ENCODE results near the gene IRAK3.

The IRAK3 gene

GRCh38 chr12:66143868-66144267 is 45.1 kb upstream of the IRAK3 start:
- H3K4me2 ChIP-seq (ENCODE audit: low read length): no peak overlapping the region
- no peak overlapping the region for H2AFZ ChIP-seq
- no peaks in the 10 kb centered on the region for H3K79me2 ChIP-seq
- no peaks in the 10 kb centered on the region for H3K9me3 ChIP-seq (ENCODE audit: control insufficient read depth, low read length)
- H3K36me3 ChIP-seq (ENCODE audit: control insufficient read depth, insufficient read depth, low read length): no peaks in the 10 kb centered on the region
- no peak overlapping the region for H3K9ac ChIP-seq
- H3K4me1 ChIP-seq: no peaks in the 10 kb centered on the region
- no peak overlapping the region for H3K27ac ChIP-seq
- no peaks in the 10 kb centered on the region for H3K27me3 ChIP-seq (ENCODE audit: control insufficient read depth, insufficient read depth, low read length)
- TF ChIP-seq, protein P1, sequence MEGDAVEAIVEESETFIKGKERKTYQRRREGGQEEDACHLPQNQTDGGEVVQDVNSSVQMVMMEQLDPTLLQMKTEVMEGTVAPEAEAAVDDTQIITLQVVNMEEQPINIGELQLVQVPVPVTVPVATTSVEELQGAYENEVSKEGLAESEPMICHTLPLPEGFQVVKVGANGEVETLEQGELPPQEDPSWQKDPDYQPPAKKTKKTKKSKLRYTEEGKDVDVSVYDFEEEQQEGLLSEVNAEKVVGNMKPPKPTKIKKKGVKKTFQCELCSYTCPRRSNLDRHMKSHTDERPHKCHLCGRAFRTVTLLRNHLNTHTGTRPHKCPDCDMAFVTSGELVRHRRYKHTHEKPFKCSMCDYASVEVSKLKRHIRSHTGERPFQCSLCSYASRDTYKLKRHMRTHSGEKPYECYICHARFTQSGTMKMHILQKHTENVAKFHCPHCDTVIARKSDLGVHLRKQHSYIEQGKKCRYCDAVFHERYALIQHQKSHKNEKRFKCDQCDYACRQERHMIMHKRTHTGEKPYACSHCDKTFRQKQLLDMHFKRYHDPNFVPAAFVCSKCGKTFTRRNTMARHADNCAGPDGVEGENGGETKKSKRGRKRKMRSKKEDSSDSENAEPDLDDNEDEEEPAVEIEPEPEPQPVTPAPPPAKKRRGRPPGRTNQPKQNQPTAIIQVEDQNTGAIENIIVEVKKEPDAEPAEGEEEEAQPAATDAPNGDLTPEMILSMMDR (IDR thresholded peaks at IDR 0.05): no peak
- no peak overlapping the region for H3K4me3 ChIP-seq (ENCODE audit: low read depth, low read length)

DNA sequence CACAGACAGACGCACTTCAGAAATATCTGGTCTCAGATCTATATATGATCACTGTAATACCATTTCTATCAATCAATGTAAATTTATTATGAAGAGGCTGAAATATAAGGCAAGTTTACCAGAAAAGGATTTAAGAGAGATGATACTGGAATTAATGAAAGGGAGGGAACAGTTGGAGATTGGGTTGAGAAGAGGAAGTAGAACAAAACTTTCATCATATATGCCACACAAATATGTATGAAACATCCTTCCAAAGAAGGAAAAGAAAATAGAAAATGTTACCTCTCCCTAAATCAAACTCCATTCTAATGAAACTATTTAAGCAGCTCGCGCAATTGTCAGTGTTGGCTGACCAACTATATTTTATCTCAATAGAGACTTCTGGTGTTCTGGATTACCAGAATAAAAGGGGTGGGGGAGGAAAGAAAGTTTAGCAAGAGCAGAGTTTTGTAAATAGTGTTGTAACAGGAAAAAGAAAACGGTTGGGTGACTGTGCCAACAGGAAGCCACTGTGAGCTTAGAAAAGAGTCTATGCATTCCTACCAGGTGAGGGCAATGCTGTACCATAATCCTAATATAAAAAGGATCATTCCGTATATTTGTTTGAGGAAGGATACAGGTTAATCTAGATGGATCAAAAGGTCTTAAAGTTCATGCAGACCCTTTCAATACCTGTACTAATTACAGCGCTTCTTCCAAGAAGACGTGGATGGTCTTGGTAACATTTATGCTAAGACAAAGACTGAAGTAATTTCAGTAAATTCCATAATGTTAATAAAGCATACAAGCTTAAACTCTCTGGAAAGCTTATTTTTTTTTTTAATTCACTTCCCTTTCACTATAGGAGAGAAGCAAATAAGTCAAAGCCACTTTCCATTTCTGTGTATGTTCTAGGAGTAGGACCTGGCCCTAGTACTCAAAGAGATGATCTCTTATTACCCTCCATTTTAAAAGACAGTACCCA is 43.9 kb upstream of the IRAK3 start:
- no peak overlapping the region for H3K4me3 ChIP-seq (ENCODE audit: low read depth, low read length)
- no peak overlapping the region for H3K4me2 ChIP-seq (ENCODE audit: low read length)
- H3K36me3 ChIP-seq (ENCODE audit: control insufficient read depth, insufficient read depth, low read length): no peaks in the 10 kb centered on the region
- TF ChIP-seq, protein P1 (IDR thresholded peaks at IDR 0.05): peak; percentile 32
- H3K9me3 ChIP-seq (ENCODE audit: control insufficient read depth, low read length): no peaks in the 10 kb centered on the region
- H3K27ac ChIP-seq: peak overlapping the region; percentile 24
- H3K4me1 ChIP-seq: no peaks in the 10 kb centered on the region
- H2AFZ ChIP-seq: no peak overlapping the region
- no peaks in the 10 kb centered on the region for H3K79me2 ChIP-seq
- no peak overlapping the region for H3K9ac ChIP-seq
- no peaks in the 10 kb centered on the region for H3K27me3 ChIP-seq (ENCODE audit: control insufficient read depth, insufficient read depth, low read length)

DNA sequence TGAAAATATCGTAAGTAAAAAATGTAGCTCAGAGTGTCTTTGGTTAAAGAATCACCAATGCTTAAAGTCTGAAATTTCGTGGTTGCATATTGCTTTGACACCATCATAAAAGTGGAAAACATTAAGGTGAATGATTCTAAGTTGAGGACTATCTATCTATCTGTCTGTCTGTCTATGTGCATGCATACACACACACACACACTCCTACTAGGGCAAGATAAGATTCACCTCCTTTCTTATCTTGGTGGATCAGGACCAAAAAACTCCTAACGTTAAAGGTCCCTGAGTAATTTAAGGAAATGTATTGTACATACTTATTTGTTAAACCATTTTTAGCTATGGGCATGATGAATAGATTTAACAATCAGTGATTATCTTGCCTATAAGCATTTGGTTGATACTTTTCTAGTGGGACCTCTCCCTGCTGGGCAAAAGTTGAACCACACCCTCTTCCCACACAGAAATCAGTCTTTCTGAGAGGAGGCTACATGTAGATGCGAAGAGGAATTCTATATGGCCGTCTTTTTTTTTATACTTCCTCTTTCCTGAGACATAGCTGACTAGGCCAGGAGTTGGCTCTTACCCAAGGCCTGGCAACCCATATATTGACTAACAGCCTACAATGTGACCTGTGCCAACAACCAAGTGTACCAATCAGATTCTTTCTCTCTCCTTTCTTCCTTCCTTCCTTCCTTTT is 39.2 kb upstream of the IRAK3 start:
- H3K27me3 ChIP-seq (ENCODE audit: control insufficient read depth, insufficient read depth, low read length): no peaks in the 10 kb centered on the region
- H2AFZ ChIP-seq: no peak overlapping the region
- H3K79me2 ChIP-seq: no peaks in the 10 kb centered on the region
- no peak overlapping the region for H3K4me3 ChIP-seq (ENCODE audit: low read depth, low read length)
- H3K4me1 ChIP-seq: no peaks in the 10 kb centered on the region
- no peak overlapping the region for H3K9ac ChIP-seq
- H3K36me3 ChIP-seq (ENCODE audit: control insufficient read depth, insufficient read depth, low read length): no peaks in the 10 kb centered on the region
- H3K27ac ChIP-seq: no peak overlapping the region
- TF ChIP-seq, protein P1 (IDR thresholded peaks at IDR 0.05): no peak
- no peak overlapping the region for H3K4me2 ChIP-seq (ENCODE audit: low read length)
- H3K9me3 ChIP-seq (ENCODE audit: control insufficient read depth, low read length): no peaks in the 10 kb centered on the region

GRCh38 chr12:66152732-66153131 is 36.3 kb upstream of the IRAK3 start:
- Histone ChIP-seq H2AFZ (no peak overlapping the region), H3K27ac (no peak overlapping the region), H3K4me2 (ENCODE audit: low read length) (no peak overlapping the region), H3K4me3 (ENCODE audit: low read depth, low read length) (no peak overlapping the region), H3K36me3 (ENCODE audit: control insufficient read depth, insufficient read depth, low read length) (no peaks in the 10 kb centered on the region), H3K9ac (no peak overlapping the region), H3K79me2 (peaks cover 2% of the 10 kb centered on the region), H3K9me3 (ENCODE audit: control insufficient read depth, low read length) (no peaks in the 10 kb centered on the region), H3K27me3 (ENCODE audit: control insufficient read depth, insufficient read depth, low read length) (no peaks in the 10 kb centered on the region), H3K4me1 (no peaks in the 10 kb centered on the region)
- TF ChIP-seq, protein P1 (IDR thresholded peaks at IDR 0.05): no peak
